Activated gamma-delta T cell (primary cell): Measurements from ENCODE around the gene IL22RA1.

Source experiments
- DNase-seq: peaks from one replicate; lab custom pipeline; 2025; lab: John Stamatoyannopoulos, UW

Gene IL22RA1

DNA sequence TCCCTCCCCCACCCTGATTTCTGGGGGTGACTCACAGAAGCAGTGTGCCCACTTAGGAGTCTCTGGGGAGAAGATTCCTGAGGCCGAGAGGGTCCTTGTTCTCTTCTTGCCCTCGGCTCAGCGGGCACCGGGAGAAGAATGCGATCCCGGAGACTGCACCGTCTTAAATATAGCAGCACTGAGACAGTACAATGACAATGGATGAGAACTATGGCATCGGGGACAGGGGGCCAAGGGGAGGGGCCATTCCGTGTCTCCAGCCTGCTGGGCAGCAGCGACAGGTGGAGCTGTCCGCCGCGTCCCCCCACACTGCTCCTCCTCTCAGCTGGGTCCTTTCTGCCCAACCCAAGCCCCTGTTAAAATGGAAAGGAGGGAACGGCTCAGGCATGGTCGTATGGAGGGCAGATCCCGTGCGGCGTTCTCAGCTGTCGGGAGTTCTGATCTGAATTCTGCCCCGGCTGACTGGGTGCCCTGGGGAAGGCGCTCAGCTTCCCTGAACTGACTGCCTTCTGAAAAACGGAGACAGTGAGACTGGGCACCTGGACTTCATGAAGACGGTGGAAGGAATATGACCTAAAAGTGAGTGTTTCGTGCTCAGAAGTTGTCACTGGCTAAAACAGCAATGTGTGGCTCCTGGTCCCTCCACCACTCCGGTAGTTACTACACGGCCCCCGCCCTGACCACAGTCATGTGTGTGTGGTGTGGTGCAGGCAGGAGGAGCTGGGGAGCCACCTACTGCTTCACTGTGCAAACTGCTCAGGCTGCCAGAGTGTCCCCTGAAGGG is 30.8 kb downstream of the IL22RA1 start, which contains the start of gene MYOM3:
TSS of gene MYOM3 (minus strand) at position 140 of the 784 bp plus-strand sequence. CDS start 3,499 bp downstream, outside the sequence.
- no peak for DNase-seq

DNA sequence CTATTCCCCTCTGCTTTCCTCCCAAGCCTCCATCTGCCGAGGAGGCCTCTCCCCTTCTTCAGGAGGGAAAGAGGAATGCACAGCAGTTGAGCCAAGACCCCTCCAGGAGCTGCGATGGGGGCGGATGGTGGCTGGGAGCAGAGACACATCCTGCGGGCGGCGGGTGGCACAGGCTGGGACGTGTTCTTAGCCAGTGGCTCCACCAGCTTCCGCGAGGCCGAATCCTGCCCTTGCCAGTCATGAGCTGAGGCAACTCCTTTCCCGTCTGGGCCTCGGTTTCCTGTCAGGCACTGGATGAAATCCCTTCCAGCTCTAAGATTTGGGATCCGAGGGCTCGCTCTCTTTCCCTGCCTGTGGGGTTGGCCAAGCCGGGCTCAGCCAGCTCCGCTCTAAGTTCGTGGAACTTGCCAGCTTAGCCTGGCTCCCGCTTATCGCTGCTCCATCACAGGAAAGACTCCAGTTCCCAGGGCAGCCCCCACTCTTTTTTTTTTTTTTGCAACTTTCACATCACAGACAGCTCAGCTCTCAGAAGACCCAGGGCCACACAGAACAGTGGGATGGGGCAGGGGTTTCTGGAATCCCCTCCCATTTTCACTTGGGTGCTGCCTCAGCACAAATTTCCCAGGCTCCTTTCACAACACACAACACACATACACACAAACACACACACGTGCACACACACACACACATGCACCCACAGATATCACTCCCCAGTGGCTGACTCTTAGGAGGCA is 31.5 kb downstream of the IL22RA1 start:
- DNase-seq, result no peak

DNA sequence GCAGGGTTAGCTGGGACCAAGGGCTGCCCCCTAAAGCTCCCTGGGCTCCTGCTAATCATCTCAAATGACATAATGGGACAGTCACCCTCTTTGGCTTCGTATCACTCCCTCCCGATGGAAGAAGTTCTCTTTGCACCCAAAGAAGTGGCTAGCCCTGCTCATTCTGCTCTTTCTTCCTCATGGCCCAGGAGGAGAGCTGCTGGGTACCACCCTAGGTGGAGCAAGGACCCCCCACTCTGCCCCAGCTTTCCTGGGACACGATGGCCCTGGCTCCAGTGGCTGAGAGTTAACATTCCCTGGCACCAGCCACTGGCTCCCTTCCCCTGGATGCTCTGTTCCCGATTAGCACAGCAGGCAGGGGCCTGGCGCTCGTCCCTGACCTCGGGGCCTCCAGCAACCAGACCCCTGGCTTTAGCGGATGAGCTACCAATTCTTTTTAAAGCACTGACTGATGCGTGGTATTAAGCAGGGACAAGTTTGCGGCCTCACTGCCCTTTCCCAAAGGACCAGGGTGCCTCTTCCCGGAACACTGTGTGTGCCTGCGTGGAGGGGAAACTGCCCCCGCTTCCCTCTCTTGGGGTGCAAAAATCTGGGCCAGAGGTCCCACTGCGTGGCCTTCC is 32.2 kb downstream of the IL22RA1 start:
- no peak for DNase-seq

- DNase-seq, result no peak
These were observed 33.1 kb downstream of the IL22RA1 start for GRCh38 chr1:24109686-24110475.

- DNase-seq, result no peak
These were observed 33.8 kb downstream of the IL22RA1 start for GRCh38 chr1:24109166-24109483.

- DNase-seq, result no peak
These were observed 34.4 kb downstream of the IL22RA1 start for GRCh38 chr1:24108334-24109165.

DNA sequence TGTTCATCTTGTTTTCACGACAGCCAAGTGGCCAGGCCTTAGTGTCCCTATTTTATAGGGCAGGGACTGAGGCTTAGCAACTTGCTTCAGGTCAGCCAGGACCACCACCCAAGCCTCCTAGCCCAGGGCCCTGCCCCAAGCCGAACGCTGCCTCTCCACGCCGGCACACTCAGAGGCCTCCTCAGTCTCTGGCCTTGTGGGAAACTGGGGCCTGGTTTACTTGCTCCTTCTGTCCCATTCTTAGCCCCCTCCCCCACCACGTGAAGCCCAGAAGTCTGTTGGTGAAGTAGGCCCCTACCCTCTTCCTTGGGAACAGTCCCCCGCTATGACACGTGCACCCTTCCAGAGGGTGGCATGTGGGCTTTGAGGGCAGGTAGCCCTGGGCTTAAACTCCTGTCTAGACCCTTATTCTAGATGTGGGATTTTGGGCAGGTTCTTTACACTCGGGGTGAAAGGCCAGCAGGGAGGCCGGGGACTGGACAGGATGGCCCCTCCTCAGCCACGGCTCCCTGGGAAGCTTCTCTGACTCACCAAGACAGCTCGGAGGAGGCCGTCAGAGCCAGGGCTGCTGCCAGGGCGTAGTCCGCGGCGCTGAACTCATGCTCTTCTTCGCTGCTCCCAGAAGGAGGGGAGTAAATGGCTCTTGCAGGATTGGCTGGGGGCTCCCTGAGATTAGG is 35.3 kb downstream of the IL22RA1 start:
- no peak for DNase-seq

DNA sequence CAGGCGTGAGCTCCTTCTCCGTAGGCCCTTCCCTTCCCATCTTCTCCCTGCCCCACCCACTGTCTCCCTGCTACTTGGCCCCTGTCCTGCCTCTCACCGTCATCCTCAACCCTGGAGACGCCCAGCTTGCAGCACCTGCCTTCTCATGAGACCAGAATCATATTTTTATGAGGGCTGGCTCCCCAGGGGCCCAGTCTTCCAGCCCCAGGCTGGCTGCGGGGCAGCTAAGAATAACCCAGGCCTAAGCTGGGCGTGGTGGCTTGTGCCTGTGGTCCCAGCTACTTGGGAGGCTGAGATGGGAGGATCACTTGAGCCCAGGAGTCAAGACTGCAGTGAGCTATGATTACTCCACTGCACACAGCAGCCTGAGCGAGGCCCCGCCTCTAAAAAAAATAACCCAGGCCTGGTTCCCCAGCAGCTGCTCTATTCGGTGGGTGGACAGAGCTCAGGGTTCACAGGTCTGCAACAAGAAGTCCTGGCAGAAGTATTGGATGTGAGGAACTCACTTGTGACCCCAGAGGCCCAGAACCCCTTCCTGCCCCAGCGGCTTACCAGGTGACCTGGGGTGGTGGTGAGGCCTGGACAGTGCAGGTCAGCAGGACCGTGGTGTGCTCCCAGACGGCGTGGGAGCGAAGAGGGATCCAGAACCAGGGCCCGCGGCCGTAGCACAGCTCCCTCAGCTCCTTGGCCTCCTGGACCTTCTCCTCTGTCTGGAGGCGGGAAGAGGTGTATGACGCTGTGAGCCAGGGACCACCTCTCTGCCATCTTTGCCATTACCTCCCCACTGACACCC is 37.4 kb downstream of the IL22RA1 start:
- no peak for DNase-seq

- DNase-seq, result no peak
These were observed 38.1 kb downstream of the IL22RA1 start for GRCh38 chr1:24104854-24105253.

DNA sequence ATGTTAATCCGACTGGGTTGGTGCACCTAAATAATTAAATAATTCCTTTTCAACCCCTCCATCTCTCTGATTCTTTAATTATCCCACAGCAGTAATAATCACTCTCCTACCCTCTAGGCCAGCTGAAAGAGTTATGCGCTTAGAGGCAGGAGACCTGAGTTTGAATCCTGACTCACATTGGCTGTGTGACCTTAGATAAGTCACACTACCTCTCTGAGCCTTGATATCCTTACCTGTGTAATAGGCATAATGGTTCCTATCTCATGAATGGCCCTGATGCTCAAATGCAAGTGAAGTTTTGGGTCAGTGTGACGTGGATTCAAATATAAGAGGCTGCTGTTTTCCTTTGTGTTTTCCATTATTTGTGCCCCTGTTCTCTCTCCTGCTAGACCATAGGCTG is 39.1 kb downstream of the IL22RA1 start:
- no peak for DNase-seq

DNA sequence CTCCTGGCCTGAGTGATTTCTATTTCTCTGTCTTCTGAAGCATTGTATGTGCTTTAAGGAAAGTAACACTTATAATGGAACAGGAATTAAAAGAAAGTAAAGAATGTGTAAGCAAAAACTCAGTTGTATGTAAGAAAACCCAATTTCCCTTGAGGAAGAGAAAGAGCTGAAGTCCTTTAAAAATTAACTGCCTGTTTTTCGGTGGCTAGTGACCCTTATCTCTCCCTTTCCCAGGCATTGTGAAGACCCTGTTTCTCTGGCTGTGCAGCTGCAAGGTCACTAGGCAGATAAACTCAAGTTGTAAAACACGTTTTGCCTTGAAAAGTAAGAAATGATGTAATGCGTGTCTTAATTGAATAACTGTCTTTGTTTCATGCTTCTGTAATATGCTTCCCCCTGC is 39.5 kb downstream of the IL22RA1 start:
- no peak for DNase-seq

GRCh38 chr1:24102961-24103360 is 40.0 kb downstream of the IL22RA1 start:
- no peak for DNase-seq

GRCh38 chr1:24101796-24102586 is 40.9 kb downstream of the IL22RA1 start:
- DNase-seq, result no peak

DNA sequence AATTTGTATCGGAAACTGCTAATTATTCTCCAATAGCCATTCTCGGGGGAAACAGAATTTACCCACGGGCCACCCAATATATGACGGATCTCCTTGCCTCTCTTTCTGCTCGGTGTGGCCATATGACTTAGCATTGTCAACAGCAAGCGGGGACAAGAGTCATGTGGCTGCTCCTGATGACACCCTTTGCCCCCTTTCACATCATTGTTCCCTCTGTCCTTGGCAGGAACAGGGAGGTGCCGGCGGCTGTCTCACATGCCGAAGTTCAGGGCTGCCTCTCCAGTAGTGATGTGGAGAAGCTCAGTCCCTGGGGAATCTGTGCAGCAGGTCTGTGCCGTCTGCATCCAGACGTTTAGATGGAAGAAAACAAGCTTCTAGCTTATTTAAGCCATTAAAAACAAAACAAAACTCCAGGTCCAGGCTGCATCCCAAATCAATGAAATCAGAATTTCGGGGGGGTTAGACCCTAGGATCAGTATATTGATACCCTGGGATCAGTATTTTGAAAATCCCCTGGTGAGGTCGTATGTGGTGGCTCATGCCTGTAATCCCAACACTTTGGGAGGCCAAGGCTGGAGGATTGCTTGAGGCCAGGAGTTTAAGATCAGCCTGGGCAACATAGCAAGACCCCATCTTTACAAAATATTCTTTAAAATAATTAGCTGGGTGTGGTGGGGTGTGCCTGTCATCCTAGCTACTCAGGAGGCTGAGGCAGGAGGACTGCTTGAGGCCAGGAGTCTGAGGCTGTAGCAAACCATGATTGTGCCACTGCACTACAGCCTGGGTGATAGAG is 41.8 kb downstream of the IL22RA1 start:
- no peak for DNase-seq

DNA sequence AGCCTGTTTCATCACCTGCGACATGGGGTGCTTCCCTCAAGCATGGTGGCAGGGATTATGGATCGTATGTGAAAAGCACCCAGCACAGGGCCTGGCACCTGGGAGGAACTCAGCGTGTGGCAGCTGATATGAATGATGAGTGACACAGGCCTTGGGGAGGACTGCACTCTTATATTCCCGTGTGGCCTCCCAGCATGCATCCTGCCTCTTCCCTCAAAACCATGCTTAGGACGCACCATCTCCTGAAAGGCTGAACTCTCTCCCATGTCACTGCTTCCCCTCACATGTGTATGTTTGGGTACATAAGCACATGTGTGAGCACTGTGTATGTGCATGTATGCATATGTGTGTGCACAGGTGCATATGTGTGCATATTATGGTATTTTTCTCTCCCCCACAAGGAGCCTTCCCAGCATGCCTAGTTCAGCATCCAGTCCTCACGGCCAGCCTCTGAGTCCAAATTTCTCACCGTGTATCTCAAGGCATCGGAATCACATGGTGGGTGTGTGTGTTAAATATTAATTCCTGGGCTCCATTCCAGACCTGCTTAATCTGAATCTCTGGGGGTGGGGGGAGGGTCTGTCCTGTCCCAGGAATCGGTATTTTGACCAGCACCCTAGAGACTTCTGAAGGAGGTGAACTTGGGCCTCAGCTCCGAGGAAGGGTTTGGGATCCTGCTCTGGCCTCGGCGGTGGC is 43.8 kb downstream of the IL22RA1 start:
- no peak for DNase-seq

DNA sequence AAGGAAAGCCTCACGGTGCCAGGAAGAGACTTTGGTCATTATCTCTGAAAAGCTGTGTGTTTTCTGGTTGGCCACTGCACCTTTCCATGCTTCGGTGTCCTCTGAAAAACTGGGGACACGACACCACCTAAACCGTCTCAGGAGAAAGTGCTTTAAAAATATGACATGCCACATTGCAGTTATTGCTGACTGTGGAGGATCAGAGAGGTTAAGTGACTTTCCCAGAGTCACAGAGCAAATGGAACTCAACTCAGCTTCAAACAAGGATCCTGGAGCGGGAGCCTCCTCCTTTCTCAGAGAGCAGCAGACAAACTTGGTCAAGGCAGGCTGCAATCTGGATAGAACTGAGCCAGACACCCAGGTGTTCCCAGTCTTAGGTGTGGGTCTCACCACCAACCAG is 44.8 kb downstream of the IL22RA1 start:
- no peak for DNase-seq

DNA sequence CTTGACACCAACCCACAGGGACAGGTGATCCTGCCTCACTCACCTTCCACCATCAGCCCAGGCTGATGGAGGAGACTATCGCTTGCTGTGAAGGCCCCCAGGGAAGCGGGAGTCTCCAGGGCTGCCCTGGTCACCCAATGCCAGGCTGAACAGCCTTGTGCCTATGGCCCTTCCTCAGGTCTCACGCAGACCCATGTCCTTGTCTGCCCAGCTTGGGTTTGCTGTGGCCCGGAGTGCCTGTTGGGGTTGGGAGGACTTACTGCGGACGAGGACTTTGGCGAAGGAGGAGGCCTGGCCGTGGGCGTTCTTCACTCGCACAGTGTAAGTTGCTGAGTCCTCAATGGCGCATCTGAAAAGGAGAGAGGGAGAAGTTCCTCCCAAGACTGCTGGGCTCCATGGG is 45.3 kb downstream of the IL22RA1 start:
- DNase-seq, result no peak

DNA sequence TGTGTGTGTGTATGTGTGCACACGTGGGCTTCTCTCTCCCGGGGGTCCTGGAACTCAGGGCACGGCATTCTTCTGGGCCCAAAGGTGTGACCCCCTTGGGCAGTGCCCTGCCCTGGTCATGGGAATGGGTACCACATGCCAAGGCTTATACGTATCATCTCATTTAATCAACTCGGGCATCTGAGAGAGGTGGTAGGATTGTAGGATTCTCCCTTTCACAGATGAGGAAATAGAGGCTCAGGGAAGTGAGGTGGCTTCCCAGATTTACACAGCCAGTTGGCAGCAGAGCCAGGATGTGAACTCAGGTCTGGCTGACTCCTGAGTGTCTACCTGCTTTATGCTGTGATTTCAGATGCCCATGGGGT is 46.2 kb downstream of the IL22RA1 start:
- no peak for DNase-seq
